Transverse colon (tissue), 4 donors: ENCODE data around the gene NEURL1B. TPM values are rescaled to one million over a fixed set of nuclear protein-coding genes. Genes with fewer than 3 reads are reported as not detected.
A peak's percentile ranks its signal among the peaks of the same experiment; 100 is the strongest.

ENCODE experiments used
- DNase-seq: peaks from one replicate; pipeline ENCODE4 v3.0.0-alpha.2; 2019
- H3K27ac ChIP-seq, 4 donors: fragments of 200-600 bp; sonication (generic); 2 replicates each; pipeline ENCODE4 v1.5.1; 2016 to 2018; ENCODE audit warnings: inconsistent platforms in 4 of 4
- H3K27me3 ChIP-seq: fragments of 200-600 bp; sonication (generic); 2 replicates; pipeline ENCODE4 v1.5.1; 2017; ENCODE audit warnings: inconsistent platforms
- H3K36me3 ChIP-seq, 4 donors: fragments of 200-600 bp; sonication (generic); 2 replicates each; pipeline ENCODE4 v1.5.1; 2017 to 2019; ENCODE audit warnings: inconsistent platforms in 4 of 4
- H3K4me1 ChIP-seq, 4 donors: fragments of 200-600 bp; sonication (generic); 2 replicates each; pipeline ENCODE4 v1.5.1; 2017 to 2020; ENCODE audit warnings: inconsistent platforms in 4 of 4
- H3K4me3 ChIP-seq, 4 donors: fragments of 200-600 bp; sonication (generic); 1 replicate in 1 of 4; 2 replicates in 3 of 4; pipeline versions ENCODE4 v1.5.1 to v1.6.1; 2017 to 2019; ENCODE audit warnings: inconsistent platforms in 4 of 4
- H3K9me3 ChIP-seq, 2 donors: fragments of 200-600 bp; sonication (generic); 2 replicates each; pipeline ENCODE4 v1.5.1; 2017 to 2019; ENCODE audit warnings: inconsistent platforms in 2 of 2
- CTCF ChIP-seq, 5 experiments: fragments of 200-600 bp in 3 of 5; fragments of 450-650 bp in 2 of 5; sonication (generic) in 3 of 5; IDR thresholded peaks; 1 replicate in 2 of 5; 2 replicates in 3 of 5; pipeline ENCODE4 v1.5.1; 2016 to 2017; ENCODE audit warnings: antibody characterized with exemption in 5 of 5, inconsistent platforms in 3 of 5, mild to moderate bottlenecking in 2 of 5, moderate library complexity in 1 of 5
- EP300 ChIP-seq: sonication (generic); formaldehyde crosslinking; IDR thresholded peaks from one replicate; pipeline ENCODE4 v1.6.1; 2017; ENCODE audit warnings: antibody characterized with exemption, low read depth
- POLR2A ChIP-seq: fragments of 450-650 bp; IDR thresholded peaks from one replicate; pipeline ENCODE4 v1.6.1; 2016; ENCODE audit warnings: antibody characterized with exemption, mild to moderate bottlenecking, moderate library complexity
- POLR2AphosphoS5 ChIP-seq, 3 donors: sonication (generic); formaldehyde crosslinking; IDR thresholded peaks; one replicate each; pipeline ENCODE4 v1.6.1; 2016; ENCODE audit warnings: antibody characterized with exemption in 3 of 3
- WGBS, 2 donors: methylation state at CpG; one replicate each; pipeline ENCODE4 v1.1.5; 2018; ENCODE audit warnings: low coverage in 1 of 2; 5-methylcytosine and 5-hydroxymethylcytosine counted together
- in situ Hi-C, 4 donors: fragments of 200-750 bp; cut with MboI; loops; one replicate each; pipeline versions ENCODE4 v1.15.0 to v1.15.1; 2017; ENCODE audit warnings: low sequenced_read_pairs in 3 of 4, low pct_ligation_motif_present in 1 of 4, low pct_unique_long_range_greater_than_20kb in 1 of 4
- intact Hi-C: fragments of 100-400 bp; cut with DNase I; formaldehyde crosslinking; loops from one replicate; pipeline ENCODE4 v1.15.1; 2023; ENCODE audit warnings: low total_unique reads
- total RNA-seq, 4 donors: library from RNA; depleted of rRNA; stranded (reverse); fragments of >200 nt; gene quantifications; one replicate each; pipeline ENCODE4 v1.1.0, GENCODE V29; 2016

Gene NEURL1B
- total RNA-seq, 4 donors from 2014 or later: 74.6 to 168 (median 94.5) TPM

- H3K4me1 ChIP-seq: peaks cover 8 to 30% (median 22%) of the 10 kb centered on the region in 4 donors
- DNase-seq: no peak
- H3K27me3 ChIP-seq: no peaks in the 10 kb centered on the region
- WGBS, 2 donors: 67 to 75% methylated on average over 1 to 11 of the region's 11 CpGs
- in situ Hi-C loops (no loop called here), intact Hi-C loops (no loop called here)
- H3K9me3 ChIP-seq: no peaks in the 10 kb centered on the region
- H3K4me3 ChIP-seq: no peak overlapping the region
- TF ChIP-seq POLR2AphosphoS5 (IDR thresholded peaks at IDR 0.05) (no peak), EP300 (no peak), CTCF (IDR thresholded peaks at IDR 0.05) (no peak), POLR2A (no peak)
- no peaks in the 10 kb centered on the region for H3K36me3 ChIP-seq
- H3K27ac ChIP-seq: peak overlapping the region; percentile 61 to 84 (median 74)
Observed at GRCh38 chr5:172636279-172637050, 4.6 kb upstream of the NEURL1B start.

- no peak overlapping the region for H3K4me3 ChIP-seq
- 44% methylated on average over 8 of the region's 10 CpGs; no CpG with 5 or more reads in 1 of the 2 donors for WGBS, 2 donors
- DNase-seq: peak; percentile 92
- H3K36me3 ChIP-seq: no peaks in the 10 kb centered on the region
- peak overlapping the region; percentile 70 to 84 (median 76) for H3K27ac ChIP-seq
- TF ChIP-seq POLR2A (peak; percentile 60), EP300 (peak; percentile 65), POLR2AphosphoS5 (IDR thresholded peaks at IDR 0.05) (peak in 2 of 3 donors; percentile 13 to 68), CTCF (IDR thresholded peaks at IDR 0.05) (peak in 2 of 5 experiments; percentile 24 to 43)
- in situ Hi-C loops (no loop called here), intact Hi-C loops (no loop called here)
- no peaks in the 10 kb centered on the region for H3K9me3 ChIP-seq
- H3K4me1 ChIP-seq: peaks cover 8 to 32% (median 22%) of the 10 kb centered on the region in 4 donors
- H3K27me3 ChIP-seq: no peaks in the 10 kb centered on the region
Observed at GRCh38 chr5:172637110-172637580, 3.9 kb upstream of the NEURL1B start.

- peaks cover 8 to 38% (median 25%) of the 10 kb centered on the region in 4 donors for H3K4me1 ChIP-seq
- no peak for TF ChIP-seq POLR2A
- no peak for TF ChIP-seq POLR2AphosphoS5 (IDR thresholded peaks at IDR 0.05)
- in situ Hi-C loops (no loop called here), intact Hi-C loops (no loop called here)
- no peaks in the 10 kb centered on the region for H3K27me3 ChIP-seq
- no peak overlapping the region for H3K4me3 ChIP-seq
- H3K27ac ChIP-seq: peak overlapping the region; percentile 60 to 84 (median 76)
- 36% methylated on average over 2 of the region's 2 CpGs; no CpG with 5 or more reads in 1 of the 2 donors for WGBS, 2 donors
- H3K9me3 ChIP-seq: no peaks in the 10 kb centered on the region
- DNase-seq: peak; percentile 14
- H3K36me3 ChIP-seq: no peaks in the 10 kb centered on the region
Observed at GRCh38 chr5:172637740-172638139, 3.3 kb upstream of the NEURL1B start.

GRCh38 chr5:172638209-172638768, 2.8 kb upstream of the NEURL1B start:
- no peak for TF ChIP-seq POLR2A
- no peak for TF ChIP-seq EP300
- TF ChIP-seq POLR2AphosphoS5 (IDR thresholded peaks at IDR 0.05): no peak
- TF ChIP-seq CTCF (IDR thresholded peaks at IDR 0.05): no peak
- intact Hi-C loops: no loop called here
- Histone ChIP-seq H3K4me3 (no peak overlapping the region), H3K27me3 (no peaks in the 10 kb centered on the region), H3K27ac (peak overlapping the region; percentile 60 to 84 (median 76)), H3K9me3 (no peaks in the 10 kb centered on the region), H3K4me1 (peaks cover 8 to 44% (median 30%) of the 10 kb centered on the region in 4 donors), H3K36me3 (no peaks in the 10 kb centered on the region)
- DNase-seq: peak; percentile 8
- in situ Hi-C loops: no loop called here
- WGBS, 2 donors: 42 to 63% methylated on average over 2 to 3 of the region's 3 CpGs
